Astrocyte of the cerebellum (primary cell): ENCODE measurements around the gene PGPEP1.
A peak's percentile ranks its signal among the peaks of the same experiment; 100 is the strongest.
"Not testable (repeated sequence)": the region's sequence is repeated elsewhere in the genome, so short reads cannot be mapped to it uniquely, and the experiment has no call there.

Experiments used
- DNase-seq: peaks from one replicate; pipeline ENCODE4 v3.0.0-alpha.2; 2011; ENCODE audit warnings: low read depth
- H3K4me3 ChIP-seq: 2 replicates; pipeline ENCODE4 v1.5.1; 2011; ENCODE audit warnings: mild to moderate bottlenecking, low read depth, low read length, moderate library complexity
- in situ Hi-C: cut with HindIII; loops from 2 replicates; pipeline ENCODE4 v1.10.0; 2017; ENCODE audit warnings: low sequenced_read_pairs
- TF ChIP-seq, protein P1 (sequence below): IDR thresholded peaks from 2 replicates; pipeline ENCODE4 v1.5.1; 2012; ENCODE audit warnings: low read length, low read depth, moderate library complexity, mild to moderate bottlenecking; ENCODE audit errors: missing control alignments

The PGPEP1 gene

DNA sequence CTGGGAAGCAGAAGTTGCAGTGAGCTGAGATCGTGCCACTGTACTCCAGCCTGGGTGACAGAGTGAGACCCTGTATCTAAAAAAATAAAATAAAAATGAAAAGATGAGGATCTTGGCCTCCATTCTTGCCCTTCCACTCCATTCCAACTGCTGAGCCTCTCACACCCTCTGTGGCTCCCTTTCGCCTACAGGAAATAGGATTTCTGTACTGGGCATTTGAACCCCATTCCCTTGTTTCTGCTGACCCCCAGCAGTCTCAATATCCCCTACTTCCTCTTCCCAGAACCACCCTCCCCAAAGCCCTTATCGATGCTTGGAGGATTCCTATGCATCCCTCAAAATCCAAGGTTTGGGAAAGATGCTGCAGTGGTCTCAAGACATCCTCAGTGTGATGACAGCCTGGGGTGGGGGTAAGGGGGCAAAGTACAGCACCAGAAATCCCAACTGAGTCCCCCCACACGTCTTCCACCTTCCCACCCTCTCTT, 33.1 kb downstream of the PGPEP1 start:
- H3K4me3 ChIP-seq = no peak overlapping the region
- no peak for DNase-seq
- TF ChIP-seq, protein P1, sequence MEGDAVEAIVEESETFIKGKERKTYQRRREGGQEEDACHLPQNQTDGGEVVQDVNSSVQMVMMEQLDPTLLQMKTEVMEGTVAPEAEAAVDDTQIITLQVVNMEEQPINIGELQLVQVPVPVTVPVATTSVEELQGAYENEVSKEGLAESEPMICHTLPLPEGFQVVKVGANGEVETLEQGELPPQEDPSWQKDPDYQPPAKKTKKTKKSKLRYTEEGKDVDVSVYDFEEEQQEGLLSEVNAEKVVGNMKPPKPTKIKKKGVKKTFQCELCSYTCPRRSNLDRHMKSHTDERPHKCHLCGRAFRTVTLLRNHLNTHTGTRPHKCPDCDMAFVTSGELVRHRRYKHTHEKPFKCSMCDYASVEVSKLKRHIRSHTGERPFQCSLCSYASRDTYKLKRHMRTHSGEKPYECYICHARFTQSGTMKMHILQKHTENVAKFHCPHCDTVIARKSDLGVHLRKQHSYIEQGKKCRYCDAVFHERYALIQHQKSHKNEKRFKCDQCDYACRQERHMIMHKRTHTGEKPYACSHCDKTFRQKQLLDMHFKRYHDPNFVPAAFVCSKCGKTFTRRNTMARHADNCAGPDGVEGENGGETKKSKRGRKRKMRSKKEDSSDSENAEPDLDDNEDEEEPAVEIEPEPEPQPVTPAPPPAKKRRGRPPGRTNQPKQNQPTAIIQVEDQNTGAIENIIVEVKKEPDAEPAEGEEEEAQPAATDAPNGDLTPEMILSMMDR = no peak
- in situ Hi-C loops = no loop called here

GRCh38 chr19:18373892-18374629, 33.7 kb downstream of the PGPEP1 start:
- TF ChIP-seq, protein P1 = no peak
- in situ Hi-C loops = no loop called here
- peak; percentile 97 for DNase-seq
- no peak overlapping the region for H3K4me3 ChIP-seq

DNA sequence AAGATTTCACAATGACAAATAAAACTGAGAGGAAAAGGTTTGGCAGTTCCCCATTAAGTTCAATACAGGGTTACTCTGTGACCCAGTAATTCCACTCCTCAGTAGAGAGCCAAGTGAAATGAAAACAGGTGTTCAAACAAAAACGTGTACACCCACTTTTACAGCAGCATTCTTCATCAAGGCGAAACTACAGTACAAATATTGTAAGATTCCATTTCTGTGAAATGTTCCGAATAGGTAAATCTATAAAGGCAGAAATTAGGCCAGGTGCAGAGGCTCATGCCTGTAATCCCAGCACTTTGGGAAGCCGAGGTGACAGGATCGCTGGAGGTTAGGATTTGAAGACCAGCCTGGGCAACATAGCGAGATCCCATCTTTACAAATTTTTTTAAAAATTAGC, 36.6 kb downstream of the PGPEP1 start:
- TF ChIP-seq, protein P1 = no peak
- in situ Hi-C loops = no loop called here
- H3K4me3 ChIP-seq = no peak overlapping the region
- no peak for DNase-seq

DNA sequence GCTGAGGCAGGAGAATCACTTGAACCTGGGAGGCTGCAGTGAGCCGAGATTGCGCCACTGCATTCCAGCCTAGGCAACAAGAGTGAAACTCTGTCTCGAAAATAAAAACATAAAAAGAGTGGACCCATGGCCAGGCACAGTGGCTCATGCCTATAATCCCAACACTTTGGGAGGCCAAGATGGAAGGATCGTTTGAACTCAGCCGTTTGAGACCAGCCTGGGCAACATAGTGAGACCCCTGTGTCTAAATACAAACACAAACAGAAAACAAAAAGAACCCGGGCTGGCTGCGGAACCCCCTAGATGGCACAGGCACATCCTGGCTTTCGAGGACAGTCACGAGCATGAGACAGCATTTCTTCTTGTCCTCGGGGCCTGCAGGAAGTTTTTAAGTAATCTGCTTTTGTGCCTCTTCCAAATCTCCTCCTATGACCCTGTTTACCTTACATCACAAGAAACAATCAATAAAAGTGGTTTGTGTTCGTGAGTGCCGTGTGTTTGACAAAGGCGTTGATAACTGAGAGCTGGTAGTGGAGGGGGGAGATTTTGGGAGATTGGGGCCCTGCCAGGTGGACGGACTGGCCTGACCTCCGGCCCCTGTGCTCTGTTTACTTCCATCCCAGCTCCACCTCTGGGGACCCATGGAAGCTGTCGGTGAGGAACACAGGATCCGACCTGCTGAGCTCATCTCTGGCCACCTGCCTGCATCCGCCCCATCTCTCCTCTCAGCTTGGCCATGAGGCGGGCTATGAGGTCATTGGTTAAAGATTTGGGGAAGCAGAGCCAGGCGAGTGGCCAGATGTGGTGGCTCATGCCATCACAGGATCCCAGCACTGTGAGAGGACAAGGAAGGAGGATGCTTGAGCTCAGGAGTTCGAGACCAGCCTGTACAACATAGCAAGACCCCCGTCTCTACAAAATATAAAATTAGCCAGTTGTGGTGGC, 39.7 kb downstream of the PGPEP1 start:
- H3K4me3 ChIP-seq = no peak overlapping the region
- DNase-seq = peak; percentile 73
- in situ Hi-C loops = no loop called here
- TF ChIP-seq, protein P1 = no peak

- TF ChIP-seq, protein P1 = no peak
- no peak for DNase-seq
- in situ Hi-C loops = no loop called here
- no peak overlapping the region for H3K4me3 ChIP-seq
Measured at GRCh38 chr19:18380843-18381242, 40.4 kb downstream of the PGPEP1 start.

GRCh38 chr19:18383622-18384021, 43.2 kb downstream of the PGPEP1 start:
- in situ Hi-C loops, H3K4me3 ChIP-seq, DNase-seq: not testable (repeated sequence)
